Karpas-422 (cell line): ENCODE measurements around the gene EPB41L5. TPM values are rescaled to one million over a fixed set of nuclear protein-coding genes. Genes with fewer than 3 reads are reported as not detected.
"Not testable (repeated sequence)": the region's sequence is repeated elsewhere in the genome, so short reads cannot be mapped to it uniquely, and the experiment has no call there.

Source experiments
- DNase-seq: peaks from one replicate; pipeline ENCODE4 v3.0.0-alpha.2; 2015
- H2AFZ ChIP-seq: fragments of 200-600 bp; sonication (generic); 2 replicates; pipeline ENCODE4 v1.6.1; 2014; ENCODE audit warnings: antibody characterized with exemption, low read length, mixed read lengths
- H3K27ac ChIP-seq: fragments of 200-600 bp; sonication (generic); 2 replicates; pipeline ENCODE4 v1.5.1; 2014; ENCODE audit warnings: mild to moderate bottlenecking, low read length, moderate library complexity
- H3K27me3 ChIP-seq: fragments of 200-600 bp; sonication (generic); 2 replicates; pipeline ENCODE4 v1.6.1; 2014; ENCODE audit warnings: low read length, mixed read lengths
- H3K36me3 ChIP-seq: fragments of 200-600 bp; sonication (generic); 2 replicates; pipeline ENCODE4 v1.6.1; 2014; ENCODE audit warnings: low read length, mixed read lengths; ENCODE audit not compliant: insufficient read depth
- H3K4me1 ChIP-seq: fragments of 200-600 bp; sonication (generic); 2 replicates; pipeline ENCODE4 v1.6.1; 2014; ENCODE audit warnings: mild to moderate bottlenecking, low read length, mixed read lengths
- H3K4me2 ChIP-seq: fragments of 200-600 bp; sonication (generic); 2 replicates; pipeline ENCODE4 v1.6.1; 2014; ENCODE audit warnings: low read length, low read depth, mild to moderate bottlenecking; ENCODE audit not compliant: poor library complexity, severe bottlenecking
- H3K4me3 ChIP-seq: fragments of 200-600 bp; sonication (generic); 2 replicates; pipeline ENCODE4 v1.5.1; 2014; ENCODE audit warnings: mild to moderate bottlenecking, antibody characterized with exemption, low read length, mixed read lengths
- H3K79me2 ChIP-seq: fragments of 200-600 bp; sonication (generic); 2 replicates; pipeline ENCODE4 v1.6.1; 2014; ENCODE audit warnings: mild to moderate bottlenecking, low read length, mixed read lengths
- H3K9ac ChIP-seq: fragments of 200-600 bp; sonication (generic); 2 replicates; pipeline ENCODE4 v1.6.0; 2014; ENCODE audit warnings: low read length
- H3K9me2 ChIP-seq: fragments of 200-600 bp; sonication (generic), shearing (Covaris generic); replicated peaks from 2 replicates; pipeline ENCODE4 v1.6.0; 2014; ENCODE audit warnings: mild to moderate bottlenecking, low read length, moderate library complexity; ENCODE audit not compliant: insufficient read depth
- H3K9me3 ChIP-seq: fragments of 300-700, 200-600 bp; sonication (generic); 2 replicates; pipeline ENCODE4 v1.6.1; 2014; ENCODE audit warnings: low read length, mixed read lengths
- H4K20me1 ChIP-seq: fragments of 200-600 bp; sonication (generic); 2 replicates; pipeline ENCODE4 v1.6.1; 2014; ENCODE audit warnings: mild to moderate bottlenecking, antibody characterized with exemption, low read length, low read depth; ENCODE audit not compliant: insufficient read depth
- total RNA-seq: library from RNA; depleted of rRNA; stranded (reverse); fragments of >200 nt; shearing (Covaris generic); gene quantifications from 2 replicates; pipeline ENCODE4 v1.2.3, GENCODE V29; 2014; ENCODE audit warnings: low replicate concordance

EPB41L5 gene
- total RNA-seq, 1 experiment from 2014 or later, result 3.1 TPM

DNA sequence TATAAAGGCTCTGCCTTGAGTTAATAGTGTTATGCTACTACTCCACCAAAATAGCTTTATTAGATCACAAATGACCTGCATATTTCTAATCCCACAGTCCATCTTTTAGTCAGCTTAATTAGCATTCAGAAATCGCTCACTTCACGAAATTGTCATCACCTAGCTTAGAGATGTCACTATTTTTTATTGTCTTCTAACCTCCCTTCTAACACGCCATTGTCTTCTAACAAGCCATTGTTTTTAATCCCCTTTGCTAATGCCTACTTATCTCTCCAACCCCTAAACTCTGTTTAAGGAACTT is 97.1 kb downstream of the EPB41L5 start:
- Histone ChIP-seq H3K9me2 (no peaks in the 10 kb centered on the region), H3K27me3 (no peaks in the 10 kb centered on the region), H4K20me1 (no peaks in the 10 kb centered on the region), H3K36me3 (no peaks in the 10 kb centered on the region), H3K4me2 (no peak overlapping the region), H3K9me3 (no peaks in the 10 kb centered on the region), H3K4me3 (no peak overlapping the region), H3K79me2 (no peaks in the 10 kb centered on the region), H3K4me1 (peaks cover 15% of the 10 kb centered on the region), H3K9ac (no peak overlapping the region), H3K27ac (no peak overlapping the region), H2AFZ (no peak overlapping the region)
- DNase-seq, result no peak

DNA sequence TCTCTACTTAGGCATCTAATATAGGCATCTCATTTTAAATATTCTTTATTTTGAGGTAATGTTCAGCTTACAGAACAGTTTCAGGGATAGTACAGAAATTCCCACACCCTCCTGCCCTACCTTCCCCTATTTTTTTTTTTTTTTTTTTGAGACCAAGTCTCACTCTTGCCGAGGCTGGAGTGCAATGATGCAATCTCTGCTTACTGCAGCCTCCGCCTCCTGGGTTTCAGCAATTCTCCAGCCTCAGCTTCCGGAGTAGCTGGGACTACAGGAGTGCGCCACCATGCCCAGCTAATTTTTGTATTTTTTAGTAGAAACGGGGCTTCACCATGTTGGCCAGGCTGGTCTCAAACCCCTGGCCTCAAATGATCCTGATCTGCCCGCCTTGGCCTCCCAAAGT is 97.6 kb downstream of the EPB41L5 start:
- Histone ChIP-seq H3K4me2 (no peak overlapping the region), H2AFZ (no peak overlapping the region), H3K9ac (no peak overlapping the region), H3K4me3 (no peak overlapping the region), H3K9me2 (no peaks in the 10 kb centered on the region), H3K36me3 (no peaks in the 10 kb centered on the region), H3K27ac (no peak overlapping the region), H4K20me1 (no peaks in the 10 kb centered on the region), H3K27me3 (no peaks in the 10 kb centered on the region), H3K79me2 (no peaks in the 10 kb centered on the region), H3K4me1 (peaks cover 15% of the 10 kb centered on the region), H3K9me3 (no peaks in the 10 kb centered on the region)
- DNase-seq, result no peak

GRCh38 chr2:120111193-120111592 is 98.3 kb downstream of the EPB41L5 start:
- no peak for DNase-seq
- H3K4me2 ChIP-seq, result no peak overlapping the region
- H3K27ac ChIP-seq, result no peak overlapping the region
- H3K27me3 ChIP-seq, result no peaks in the 10 kb centered on the region
- no peaks in the 10 kb centered on the region for H3K36me3 ChIP-seq
- no peaks in the 10 kb centered on the region for H3K9me2 ChIP-seq
- H3K9me3 ChIP-seq, result no peaks in the 10 kb centered on the region
- peak overlapping the region; percentile 11; the same call in 1 of the 2 replicates for H2AFZ ChIP-seq
- no peaks in the 10 kb centered on the region for H3K79me2 ChIP-seq
- no peaks in the 10 kb centered on the region for H4K20me1 ChIP-seq
- H3K9ac ChIP-seq, result no peak overlapping the region
- H3K4me1 ChIP-seq, result peaks cover 15% of the 10 kb centered on the region
- no peak overlapping the region for H3K4me3 ChIP-seq

GRCh38 chr2:120118018-120118417 is 105.1 kb downstream of the EPB41L5 start:
- Histone ChIP-seq H3K4me1 (no peaks in the 10 kb centered on the region), H3K27ac (no peak overlapping the region), H4K20me1 (no peaks in the 10 kb centered on the region), H3K9me3 (no peaks in the 10 kb centered on the region), H2AFZ (no peak overlapping the region), H3K27me3 (no peaks in the 10 kb centered on the region), H3K79me2 (no peaks in the 10 kb centered on the region), H3K36me3 (no peaks in the 10 kb centered on the region), H3K9ac (no peak overlapping the region), H3K4me2 (no peak overlapping the region), H3K9me2 (no peaks in the 10 kb centered on the region), H3K4me3 (no peak overlapping the region)
- DNase-seq, result no peak

GRCh38 chr2:120118471-120118870 is 105.6 kb downstream of the EPB41L5 start:
- Histone ChIP-seq H3K36me3 (no peaks in the 10 kb centered on the region), H3K9me2 (no peaks in the 10 kb centered on the region), H3K9ac (no peak overlapping the region), H3K27ac (no peak overlapping the region), H3K4me3 (no peak overlapping the region), H2AFZ (no peak overlapping the region), H3K4me1 (no peaks in the 10 kb centered on the region), H3K79me2 (no peaks in the 10 kb centered on the region), H3K27me3 (no peaks in the 10 kb centered on the region), H3K9me3 (no peaks in the 10 kb centered on the region), H3K4me2 (no peak overlapping the region), H4K20me1 (no peaks in the 10 kb centered on the region)
- DNase-seq, result no peak

DNA sequence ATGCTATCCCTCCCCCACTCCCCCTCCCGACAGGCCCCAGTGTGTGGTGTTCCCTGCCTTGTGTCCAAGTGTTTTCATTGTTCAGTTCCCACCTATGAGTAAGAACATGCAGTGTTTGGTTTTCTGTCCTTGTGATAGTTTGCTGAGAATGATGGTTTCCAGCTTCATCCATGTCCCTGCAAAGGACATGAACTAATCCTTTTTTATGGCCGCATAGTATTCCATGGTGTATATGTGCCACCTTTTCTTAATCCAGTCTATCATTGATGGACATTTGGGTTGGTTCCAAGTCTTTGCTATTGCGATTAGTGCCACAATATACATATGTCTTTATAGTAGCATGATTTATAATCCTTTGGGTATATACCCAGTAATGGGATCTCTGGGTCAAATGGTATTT is 108.5 kb downstream of the EPB41L5 start:
- not testable (repeated sequence) for DNase-seq, H4K20me1 ChIP-seq

DNA sequence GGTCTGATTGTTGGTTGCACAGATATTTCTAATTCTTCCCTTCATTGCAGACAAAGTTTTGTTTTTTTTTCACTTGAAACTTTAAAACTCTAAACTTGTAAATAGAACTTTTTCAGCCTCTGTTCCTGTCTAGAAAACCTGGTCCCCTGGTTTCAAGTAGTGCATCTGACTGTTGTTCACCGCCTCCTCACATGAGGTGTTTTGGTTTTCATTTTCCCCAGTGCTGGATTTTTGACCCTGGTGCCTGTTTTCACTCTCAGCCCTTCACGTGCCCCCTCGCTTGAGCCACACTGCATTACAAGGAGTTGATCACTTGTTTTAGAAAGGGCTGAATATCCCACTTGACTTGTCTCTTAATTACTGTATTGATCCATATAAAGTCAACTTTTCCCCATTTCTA is 110.2 kb downstream of the EPB41L5 start:
- DNase-seq, result no peak
- no peak overlapping the region for H3K4me2 ChIP-seq
- H3K9me3 ChIP-seq, result no peaks in the 10 kb centered on the region

More for the DNA sequence above, 108.5 kb downstream of the EPB41L5 start:
- H3K4me3 ChIP-seq, H3K4me1 ChIP-seq, H3K27ac ChIP-seq, H3K27me3 ChIP-seq, H3K36me3 ChIP-seq, H2AFZ ChIP-seq, H3K4me2 ChIP-seq, H3K79me2 ChIP-seq, H3K9ac ChIP-seq, H3K9me3 ChIP-seq, H3K9me2 ChIP-seq: not testable (repeated sequence)

GRCh38 chr2:120125195-120125594 is 112.3 kb downstream of the EPB41L5 start:
- H3K36me3 ChIP-seq, result no peaks in the 10 kb centered on the region

More for the DNA sequence above, 110.2 kb downstream of the EPB41L5 start:
- Histone ChIP-seq H4K20me1 (no peaks in the 10 kb centered on the region), H3K36me3 (no peaks in the 10 kb centered on the region), H3K4me1 (no peaks in the 10 kb centered on the region), H3K27me3 (no peaks in the 10 kb centered on the region), H3K27ac (no peak overlapping the region), H3K79me2 (no peaks in the 10 kb centered on the region), H2AFZ (no peak overlapping the region), H3K4me3 (no peak overlapping the region), H3K9me2 (no peaks in the 10 kb centered on the region), H3K9ac (no peak overlapping the region)

DNA sequence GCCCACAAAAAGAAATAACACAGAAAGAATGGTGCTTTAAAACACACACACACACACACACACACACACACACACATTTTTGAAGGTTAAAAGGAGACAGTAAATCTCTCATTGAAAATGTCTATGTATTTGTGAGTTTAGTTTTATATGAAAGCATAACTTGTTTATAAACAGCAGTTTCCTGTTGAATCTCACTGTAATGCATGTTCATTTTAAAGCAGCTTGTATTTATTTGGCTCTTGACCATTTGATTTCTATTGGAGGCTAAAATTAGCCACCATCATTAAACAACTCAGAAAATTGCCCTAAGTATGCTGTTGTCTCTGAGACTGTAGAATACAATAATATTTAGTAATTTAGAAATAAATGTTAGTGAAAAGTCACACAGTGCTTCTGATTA is 115.3 kb downstream of the EPB41L5 start:
- no peaks in the 10 kb centered on the region for H3K4me1 ChIP-seq

More at GRCh38 chr2:120125195-120125594, 112.3 kb downstream of the EPB41L5 start:
- H3K4me3 ChIP-seq, result no peak overlapping the region
- no peak overlapping the region for H2AFZ ChIP-seq
- H3K9me2 ChIP-seq, result no peaks in the 10 kb centered on the region
- no peaks in the 10 kb centered on the region for H3K4me1 ChIP-seq
- no peak overlapping the region for H3K27ac ChIP-seq
- no peaks in the 10 kb centered on the region for H3K27me3 ChIP-seq
- H3K4me2 ChIP-seq, result no peak overlapping the region
- no peak overlapping the region for H3K9ac ChIP-seq
- no peak for DNase-seq
- H3K79me2 ChIP-seq, result no peaks in the 10 kb centered on the region
- H3K9me3 ChIP-seq, result no peaks in the 10 kb centered on the region
- no peaks in the 10 kb centered on the region for H4K20me1 ChIP-seq

More for the DNA sequence above, 115.3 kb downstream of the EPB41L5 start:
- Histone ChIP-seq H3K4me2 (no peak overlapping the region), H3K27ac (no peak overlapping the region), H3K36me3 (no peaks in the 10 kb centered on the region), H3K9ac (no peak overlapping the region), H3K9me2 (no peaks in the 10 kb centered on the region), H4K20me1 (no peaks in the 10 kb centered on the region), H3K4me3 (no peak overlapping the region), H2AFZ (no peak overlapping the region), H3K79me2 (no peaks in the 10 kb centered on the region), H3K9me3 (no peaks in the 10 kb centered on the region), H3K27me3 (no peaks in the 10 kb centered on the region)
- no peak for DNase-seq
